HG03159 (cell line): ENCODE results near the gene SPRY2.
A peak's percentile ranks its signal among the peaks of the same experiment; 100 is the strongest.

Experiments used
- ATAC-seq: cut with Tn5 transposase; IDR thresholded peaks from one replicate; pipeline ENCODE4 v1.9.1; 2021; ENCODE audit warnings: mild to moderate bottlenecking, moderate library complexity; ENCODE audit not compliant: unreplicated experiment

Gene SPRY2

GRCh38 chr13:80341101-80341755, at the start of gene SPRY2:
Gene SPRY2, minus strand, starts transcription at chr13:80341126. Its CDS starts 3,421 bp downstream, at chr13:80337705.
- ATAC-seq = peak; percentile 44

GRCh38 chr13:80390338-80390737, 49.4 kb upstream of the SPRY2 start:
- ATAC-seq = no peak

- no peak for ATAC-seq
These were observed 48.4 kb upstream of the SPRY2 start for GRCh38 chr13:80389073-80390038.

- no peak for ATAC-seq
These were observed 47.6 kb upstream of the SPRY2 start for GRCh38 chr13:80388506-80388905.

- ATAC-seq = no peak
These were observed 45.7 kb upstream of the SPRY2 start for GRCh38 chr13:80386592-80386991.

GRCh38 chr13:80386002-80386401, 45.1 kb upstream of the SPRY2 start:
- ATAC-seq = no peak

- no peak for ATAC-seq
These were observed 41.6 kb upstream of the SPRY2 start for GRCh38 chr13:80382576-80382975.

GRCh38 chr13:80379245-80379644, 38.3 kb upstream of the SPRY2 start:
- ATAC-seq = no peak

GRCh38 chr13:80376554-80376953, 35.6 kb upstream of the SPRY2 start:
- no peak for ATAC-seq

GRCh38 chr13:80374901-80375300, 34.0 kb upstream of the SPRY2 start:
- no peak for ATAC-seq

- no peak for ATAC-seq
These were observed 33.5 kb upstream of the SPRY2 start for GRCh38 chr13:80374444-80374843.

GRCh38 chr13:80371840-80372509, 31.0 kb upstream of the SPRY2 start:
- ATAC-seq = no peak

GRCh38 chr13:80367473-80367872, 26.5 kb upstream of the SPRY2 start:
- ATAC-seq = no peak

GRCh38 chr13:80363890-80364503, 23.1 kb upstream of the SPRY2 start:
- no peak for ATAC-seq

- no peak for ATAC-seq
These were observed 21.6 kb upstream of the SPRY2 start for GRCh38 chr13:80362481-80362880.

- ATAC-seq = peak; percentile 65
These were observed 21.0 kb upstream of the SPRY2 start for GRCh38 chr13:80361883-80362327.

- ATAC-seq = no peak
These were observed 20.4 kb upstream of the SPRY2 start for GRCh38 chr13:80361298-80361697.

- ATAC-seq = no peak
These were observed 19.5 kb upstream of the SPRY2 start for GRCh38 chr13:80360453-80360800.

- no peak for ATAC-seq
These were observed 19.0 kb upstream of the SPRY2 start for GRCh38 chr13:80359778-80360452.

GRCh38 chr13:80359414-80359777, 18.5 kb upstream of the SPRY2 start:
- ATAC-seq = no peak
